22Rv1 (cell line): ENCODE results near the gene PHF21A.

Source experiments
- H3K27ac ChIP-seq: fragments of 450-650 bp; 2 replicates; pipeline ENCODE4 v1.5.1; 2017
- ZFX ChIP-seq: fragments of 450-650 bp; IDR thresholded peaks from 2 replicates; pipeline ENCODE4 v1.6.1; 2017; ENCODE audit warnings: antibody characterized with exemption, borderline replicate concordance
- TF ChIP-seq, protein P1 (sequence below): fragments of 450-650 bp; IDR thresholded peaks from 2 replicates; pipeline ENCODE4 v1.5.1; 2017; ENCODE audit warnings: mild to moderate bottlenecking

PHF21A gene

DNA sequence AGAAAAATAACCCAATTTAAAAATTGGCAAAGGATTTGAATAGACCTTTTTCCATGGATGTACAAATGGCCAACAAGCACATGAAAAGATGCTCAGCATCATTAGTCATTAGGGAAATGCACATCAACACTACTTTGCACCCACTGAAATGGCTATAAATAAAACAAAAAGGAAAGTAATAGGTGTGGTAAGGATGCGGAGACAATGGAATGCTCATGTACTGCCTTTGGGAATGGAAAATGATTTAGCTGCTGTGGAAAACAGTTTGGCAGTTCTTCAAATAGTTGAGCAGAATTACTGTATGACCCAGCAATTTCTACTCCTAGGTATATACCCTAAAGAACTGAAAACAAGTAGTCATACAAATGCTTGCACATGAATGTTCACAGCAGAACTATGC lies 161.4 kb downstream of the PHF21A start:
- H3K27ac ChIP-seq, result no peak overlapping the region
- no peak for TF ChIP-seq ZFX
- TF ChIP-seq, protein P1, sequence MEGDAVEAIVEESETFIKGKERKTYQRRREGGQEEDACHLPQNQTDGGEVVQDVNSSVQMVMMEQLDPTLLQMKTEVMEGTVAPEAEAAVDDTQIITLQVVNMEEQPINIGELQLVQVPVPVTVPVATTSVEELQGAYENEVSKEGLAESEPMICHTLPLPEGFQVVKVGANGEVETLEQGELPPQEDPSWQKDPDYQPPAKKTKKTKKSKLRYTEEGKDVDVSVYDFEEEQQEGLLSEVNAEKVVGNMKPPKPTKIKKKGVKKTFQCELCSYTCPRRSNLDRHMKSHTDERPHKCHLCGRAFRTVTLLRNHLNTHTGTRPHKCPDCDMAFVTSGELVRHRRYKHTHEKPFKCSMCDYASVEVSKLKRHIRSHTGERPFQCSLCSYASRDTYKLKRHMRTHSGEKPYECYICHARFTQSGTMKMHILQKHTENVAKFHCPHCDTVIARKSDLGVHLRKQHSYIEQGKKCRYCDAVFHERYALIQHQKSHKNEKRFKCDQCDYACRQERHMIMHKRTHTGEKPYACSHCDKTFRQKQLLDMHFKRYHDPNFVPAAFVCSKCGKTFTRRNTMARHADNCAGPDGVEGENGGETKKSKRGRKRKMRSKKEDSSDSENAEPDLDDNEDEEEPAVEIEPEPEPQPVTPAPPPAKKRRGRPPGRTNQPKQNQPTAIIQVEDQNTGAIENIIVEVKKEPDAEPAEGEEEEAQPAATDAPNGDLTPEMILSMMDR, result no peak

DNA sequence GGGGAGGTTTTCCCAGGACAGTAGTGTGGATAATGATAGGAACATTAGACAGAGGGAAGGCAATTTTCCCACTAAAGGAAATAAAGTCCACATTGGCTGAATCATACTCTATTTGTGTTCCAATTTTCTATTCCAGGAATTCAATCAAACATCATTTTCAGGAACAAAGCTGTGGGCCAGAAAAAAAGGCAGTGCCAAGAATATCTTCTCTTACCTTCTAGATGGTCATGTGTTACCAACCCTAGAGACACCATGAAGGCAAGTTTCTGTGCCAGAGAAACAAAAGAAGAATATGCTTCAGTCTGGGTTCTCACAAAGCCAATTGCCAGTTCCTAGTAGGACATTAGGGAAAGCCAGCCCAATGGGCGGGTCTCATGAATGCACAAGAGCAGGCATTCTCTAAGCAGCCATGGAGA lies 171.3 kb downstream of the PHF21A start:
- no peak overlapping the region for H3K27ac ChIP-seq
- TF ChIP-seq ZFX, result no peak
- TF ChIP-seq, protein P1, result no peak

DNA sequence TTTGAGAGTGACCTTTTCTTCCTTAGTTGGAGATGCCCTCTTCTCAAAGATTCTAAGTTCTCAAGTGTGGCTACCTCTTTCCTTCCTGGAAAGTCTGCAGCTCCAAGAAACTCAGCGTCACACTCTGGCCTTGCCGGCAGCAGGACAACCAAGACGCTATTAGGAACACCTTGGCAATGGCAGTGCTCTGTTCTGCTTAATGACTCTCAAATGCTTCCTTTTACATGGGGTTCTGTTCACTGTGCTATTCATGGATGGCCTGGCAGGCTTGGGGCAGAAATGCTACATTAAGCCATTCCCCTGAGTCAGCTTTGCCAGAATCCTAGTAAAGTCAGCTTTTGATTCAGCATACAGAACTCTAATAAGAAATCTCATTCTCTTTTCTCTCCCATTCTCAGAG lies 172.9 kb downstream of the PHF21A start:
- TF ChIP-seq, protein P1, result no peak
- TF ChIP-seq ZFX, result no peak
- no peak overlapping the region for H3K27ac ChIP-seq

DNA sequence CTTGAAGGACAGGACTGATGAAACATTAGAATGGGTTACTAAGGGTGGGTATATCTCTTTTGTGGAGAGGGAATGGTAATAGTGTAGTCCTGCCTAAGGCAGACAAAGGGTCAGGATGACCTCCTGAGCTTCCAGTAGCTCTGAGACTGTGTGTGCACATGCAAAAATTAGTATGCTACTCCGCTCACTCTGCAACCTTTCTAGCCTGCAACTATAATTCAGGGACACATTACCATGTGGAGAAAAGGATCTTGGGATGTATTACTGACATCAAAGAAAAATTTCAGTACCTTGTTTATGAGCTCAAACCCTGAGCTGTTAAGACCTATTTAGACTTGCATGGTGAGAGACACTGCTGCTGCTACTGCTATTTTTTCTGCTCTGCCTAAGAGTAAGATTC lies 173.4 kb downstream of the PHF21A start:
- TF ChIP-seq, protein P1, result no peak
- TF ChIP-seq ZFX, result no peak
- no peak overlapping the region for H3K27ac ChIP-seq

DNA sequence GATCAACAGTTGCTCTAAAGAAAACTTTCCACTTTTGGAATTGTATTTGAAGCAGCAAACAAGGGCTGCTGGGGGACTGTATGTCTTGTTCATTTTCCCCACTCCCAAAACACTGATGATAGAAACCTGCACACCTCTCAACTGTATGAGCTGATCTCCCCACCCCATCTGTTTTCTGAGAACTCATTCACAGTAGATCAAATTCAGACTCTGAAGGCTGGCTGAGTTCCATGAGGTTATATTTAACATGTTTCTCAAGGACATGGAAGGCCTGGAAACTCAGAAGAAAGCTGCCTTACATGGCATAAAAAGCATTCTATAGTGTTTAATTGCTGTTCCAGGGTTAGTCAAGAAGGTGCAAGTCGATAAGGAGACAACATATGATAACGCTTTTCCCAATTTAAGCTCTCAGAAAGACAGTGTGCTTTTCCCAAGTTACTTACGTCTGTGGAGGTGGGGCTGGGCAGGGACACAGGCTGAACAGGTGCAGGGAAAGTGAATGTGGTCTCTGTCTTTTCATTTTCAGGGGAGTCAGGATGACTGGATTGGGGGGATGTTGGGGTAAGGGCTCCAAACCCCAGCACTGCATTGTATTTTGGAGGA lies 175.8 kb downstream of the PHF21A start:
- TF ChIP-seq, protein P1, result no peak
- TF ChIP-seq ZFX, result no peak
- H3K27ac ChIP-seq, result no peak overlapping the region

DNA sequence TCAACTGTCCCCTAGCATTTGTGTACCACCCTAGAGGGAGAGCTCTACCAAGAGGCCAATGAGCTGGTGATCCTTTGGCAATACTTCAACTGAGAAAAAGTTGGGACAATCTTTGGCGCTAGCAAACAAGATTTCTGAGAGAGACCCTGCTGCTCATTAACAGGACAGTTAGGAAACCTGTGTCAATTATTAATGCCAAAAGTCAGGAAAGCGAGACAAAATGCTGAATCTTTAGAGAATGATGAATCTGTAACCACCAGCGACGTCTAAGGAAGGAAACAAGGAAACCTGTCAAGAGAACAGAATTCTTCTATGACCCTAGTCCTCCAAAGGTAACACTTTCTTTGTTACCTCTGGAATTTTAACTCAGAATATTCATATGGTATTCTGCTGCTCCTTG lies 178.9 kb downstream of the PHF21A start:
- TF ChIP-seq ZFX, result no peak
- TF ChIP-seq, protein P1, result no peak
- no peak overlapping the region for H3K27ac ChIP-seq

DNA sequence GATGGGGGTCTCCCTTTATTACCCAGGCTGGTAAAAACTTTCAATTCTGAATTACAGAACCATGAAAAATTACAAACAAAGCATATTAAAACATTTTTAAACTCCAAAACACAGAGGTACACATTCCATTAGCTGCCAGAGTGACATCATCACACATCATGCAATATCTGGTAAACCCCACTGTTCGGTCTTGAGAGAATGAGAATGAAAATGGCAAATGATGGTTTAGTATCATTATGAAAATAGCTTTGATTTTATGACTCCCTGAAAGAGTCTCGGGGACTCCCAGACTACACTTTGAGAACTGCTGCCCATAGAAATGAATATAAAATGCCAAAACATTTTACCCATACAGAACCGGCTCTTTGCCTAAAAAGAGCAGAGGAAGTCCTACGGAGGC lies 180.0 kb downstream of the PHF21A start:
- TF ChIP-seq, protein P1, result no peak
- TF ChIP-seq ZFX, result no peak
- no peak overlapping the region for H3K27ac ChIP-seq
